ENCODE results near the gene CEP295NL.
"Not testable (repeated sequence)": the region's sequence is repeated elsewhere in the genome, so short reads cannot be mapped to it uniquely, and the experiment has no call there.

The CEP295NL gene

GRCh38 chr17:78885956-78886355 lies 17.0 kb downstream of the CEP295NL start:
- no peak for DNase-seq

- no peak for DNase-seq
Measured at GRCh38 chr17:78884876-78885667, 17.9 kb downstream of the CEP295NL start.

GRCh38 chr17:78884148-78884825 lies 18.7 kb downstream of the CEP295NL start:
- DNase-seq = no peak

GRCh38 chr17:78883533-78884131 lies 19.4 kb downstream of the CEP295NL start:
- peak; percentile 93 for DNase-seq

GRCh38 chr17:78883089-78883532 lies 19.9 kb downstream of the CEP295NL start:
- DNase-seq = no peak

GRCh38 chr17:78882540-78883088 lies 20.4 kb downstream of the CEP295NL start:
- DNase-seq = no peak

GRCh38 chr17:78879635-78880186 lies 23.3 kb downstream of the CEP295NL start:
- DNase-seq = no peak

- no peak for DNase-seq
Measured at GRCh38 chr17:78878871-78879527, 24.0 kb downstream of the CEP295NL start.

GRCh38 chr17:78878261-78878660 lies 24.7 kb downstream of the CEP295NL start:
- DNase-seq = no peak

- peak; percentile 44 for DNase-seq
Measured at GRCh38 chr17:78876954-78877517, 26.0 kb downstream of the CEP295NL start.

- DNase-seq = no peak
Measured at GRCh38 chr17:78876094-78876597, 26.9 kb downstream of the CEP295NL start.

GRCh38 chr17:78875363-78876093 lies 27.5 kb downstream of the CEP295NL start:
- peak; percentile 52 for DNase-seq

- peak; percentile 93 for DNase-seq
Measured at GRCh38 chr17:78873519-78874340, 29.3 kb downstream of the CEP295NL start.

GRCh38 chr17:78872486-78872885 lies 30.5 kb downstream of the CEP295NL start:
- DNase-seq = peak; percentile 21

- DNase-seq = no peak
Measured at GRCh38 chr17:78870621-78871020, 32.4 kb downstream of the CEP295NL start.

- no peak for DNase-seq
Measured at GRCh38 chr17:78868391-78868790, 34.6 kb downstream of the CEP295NL start.

GRCh38 chr17:78867046-78867445 lies 36.0 kb downstream of the CEP295NL start:
- DNase-seq = not testable (repeated sequence)

GRCh38 chr17:78865682-78866390 lies 37.2 kb downstream of the CEP295NL start:
- peak; percentile 80 for DNase-seq

- no peak for DNase-seq
Measured at GRCh38 chr17:78864117-78864516, 38.9 kb downstream of the CEP295NL start.
